Epidermal melanocyte (primary cell): ENCODE results near the gene RHNO1.

Experiments used
- DNase-seq: peaks from one replicate; pipeline ENCODE4 v3.0.0; 2011; ENCODE audit warnings: low spot score; ENCODE audit not compliant: insufficient read length

The RHNO1 gene

DNA sequence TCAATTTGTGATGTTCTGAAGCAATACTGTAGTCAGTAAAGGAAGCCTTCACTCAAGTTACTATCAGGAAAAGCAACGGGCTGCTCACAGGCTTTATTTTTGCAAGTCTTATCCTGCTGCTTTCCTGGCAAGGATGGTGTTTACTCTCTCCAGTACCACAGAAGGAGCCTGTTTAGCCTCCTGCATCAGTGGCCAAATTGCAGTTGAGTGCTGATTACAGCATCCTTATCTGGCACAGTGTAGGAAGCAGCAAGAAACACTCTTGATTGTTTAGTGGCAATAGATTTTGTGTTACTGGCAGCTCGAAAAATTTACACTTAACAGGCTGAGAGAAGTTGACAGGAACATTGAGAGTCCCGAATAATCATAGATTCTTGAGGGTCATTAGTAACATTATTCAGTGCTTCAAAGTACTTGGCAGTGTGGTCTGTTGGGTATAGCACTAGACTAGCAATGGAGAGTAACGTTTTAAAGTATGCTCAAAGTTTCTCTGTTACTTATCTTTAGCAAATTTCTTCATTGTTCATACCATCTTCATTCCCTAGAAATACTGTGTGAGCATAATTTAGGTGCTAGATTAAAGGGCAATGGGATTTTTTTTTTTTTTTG, 25.4 kb downstream of the RHNO1 start:
- DNase-seq = no peak

DNA sequence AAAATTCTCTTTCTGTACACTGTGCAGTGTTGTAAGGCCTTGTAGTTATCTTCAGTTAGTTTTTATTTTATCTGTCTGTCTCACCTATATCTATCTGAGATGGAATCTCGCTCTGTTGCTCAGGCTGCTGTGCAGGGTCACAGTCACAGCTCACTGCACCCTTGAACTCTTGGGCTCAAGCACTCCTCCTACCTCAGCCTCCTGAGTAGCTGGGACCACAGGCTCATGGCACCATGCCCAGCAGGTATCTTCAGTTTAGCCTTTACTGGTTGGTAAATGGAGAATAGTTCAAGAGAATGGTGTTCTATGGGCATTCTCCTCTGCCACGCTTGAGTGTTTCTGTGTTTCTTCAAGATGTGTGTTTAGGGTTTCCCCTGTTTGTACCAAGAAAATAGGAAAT, 27.2 kb downstream of the RHNO1 start:
- no peak for DNase-seq

DNA sequence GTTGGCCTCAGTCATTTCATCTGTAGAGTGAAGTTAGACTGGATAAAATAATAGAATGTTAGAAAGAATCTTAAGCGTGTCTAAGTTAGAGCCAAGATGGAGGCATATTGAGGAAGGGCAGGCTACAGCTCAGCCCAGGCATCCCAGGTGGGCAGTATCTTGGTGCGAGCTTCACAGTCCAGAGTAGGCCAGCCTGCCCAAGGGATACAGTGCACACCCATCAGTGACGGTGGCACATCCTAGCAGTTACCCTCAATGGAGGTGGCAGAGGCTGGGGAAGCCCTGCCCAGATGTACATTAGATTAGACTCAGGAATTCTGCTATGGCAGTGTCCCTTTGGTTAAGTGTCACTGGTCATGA, 35.2 kb downstream of the RHNO1 start:
- no peak for DNase-seq

DNA sequence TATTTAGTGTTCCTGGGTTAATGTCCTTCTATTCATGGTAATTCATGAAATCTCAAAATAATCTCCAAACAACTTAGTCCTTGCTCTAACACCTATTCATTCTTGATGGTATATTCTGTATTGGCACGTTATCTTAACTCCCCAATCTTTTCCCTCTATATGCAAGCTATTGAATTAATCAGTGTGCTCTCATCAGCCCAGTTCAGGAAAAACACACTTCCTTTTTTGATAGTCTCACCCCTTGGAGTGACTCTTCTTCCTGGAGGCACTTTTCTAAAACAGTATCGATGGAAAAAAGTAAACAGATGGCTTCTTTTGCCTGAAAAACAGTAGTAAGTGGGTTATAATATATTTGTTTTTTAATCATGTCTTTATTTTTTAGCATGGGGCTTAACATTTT, 42.2 kb downstream of the RHNO1 start:
- no peak for DNase-seq

DNA sequence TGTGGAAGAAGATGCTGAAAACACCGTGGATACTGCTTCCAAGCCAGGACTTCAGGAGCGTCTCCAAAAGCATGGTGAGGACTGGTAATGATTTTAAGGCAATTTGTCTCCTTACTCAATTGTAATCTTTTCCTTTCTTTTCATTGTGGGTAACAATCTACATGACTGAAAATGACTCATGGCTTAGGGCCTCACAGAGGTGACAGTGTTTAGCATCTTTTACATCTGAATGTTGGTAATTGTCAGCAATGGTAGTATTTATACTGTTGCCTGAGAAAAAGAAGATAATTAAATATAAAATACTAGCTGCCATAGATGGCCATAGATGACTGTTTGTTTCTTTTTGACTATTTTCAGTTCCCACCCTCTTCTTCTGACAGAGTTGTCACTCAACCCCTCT, 45.3 kb downstream of the RHNO1 start:
- no peak for DNase-seq

DNA sequence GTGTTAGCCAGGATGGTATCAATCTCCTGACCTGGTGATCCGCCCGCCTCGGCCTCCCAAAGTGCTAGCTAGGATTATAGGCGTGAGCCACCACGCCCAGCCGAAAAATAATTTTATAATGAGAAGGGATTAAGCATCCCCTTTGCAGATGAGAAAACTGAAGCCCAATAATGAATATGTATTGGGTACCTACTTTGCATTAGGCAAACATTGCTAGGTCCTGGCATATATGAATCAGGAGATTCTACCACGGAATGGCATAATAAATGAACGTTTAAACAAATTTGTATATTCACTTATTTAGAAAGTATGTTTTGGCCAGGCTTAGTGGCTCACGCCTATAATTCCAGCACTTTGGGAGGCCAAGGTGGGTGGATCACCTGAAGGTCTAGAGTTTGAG, 46.0 kb downstream of the RHNO1 start:
- no peak for DNase-seq

DNA sequence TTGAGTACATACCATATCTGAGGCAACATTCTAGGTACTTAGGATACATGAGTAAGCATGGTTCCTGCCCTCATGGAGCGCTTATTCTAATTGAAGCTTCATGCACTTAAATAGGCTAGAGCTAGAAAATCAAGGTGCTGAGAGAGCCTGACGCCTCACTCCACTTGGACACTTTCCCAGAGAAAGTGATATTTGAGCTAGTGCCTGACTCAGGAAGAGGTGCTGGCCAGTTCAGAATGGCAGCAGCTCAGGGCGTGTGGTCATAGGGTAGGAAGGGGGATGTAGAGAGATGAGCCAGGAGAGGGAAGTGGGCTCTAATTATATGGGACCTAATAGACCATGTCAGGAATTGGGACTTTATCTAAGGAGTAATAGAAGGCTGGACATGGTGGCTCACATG, 47.0 kb downstream of the RHNO1 start:
- DNase-seq = no peak

DNA sequence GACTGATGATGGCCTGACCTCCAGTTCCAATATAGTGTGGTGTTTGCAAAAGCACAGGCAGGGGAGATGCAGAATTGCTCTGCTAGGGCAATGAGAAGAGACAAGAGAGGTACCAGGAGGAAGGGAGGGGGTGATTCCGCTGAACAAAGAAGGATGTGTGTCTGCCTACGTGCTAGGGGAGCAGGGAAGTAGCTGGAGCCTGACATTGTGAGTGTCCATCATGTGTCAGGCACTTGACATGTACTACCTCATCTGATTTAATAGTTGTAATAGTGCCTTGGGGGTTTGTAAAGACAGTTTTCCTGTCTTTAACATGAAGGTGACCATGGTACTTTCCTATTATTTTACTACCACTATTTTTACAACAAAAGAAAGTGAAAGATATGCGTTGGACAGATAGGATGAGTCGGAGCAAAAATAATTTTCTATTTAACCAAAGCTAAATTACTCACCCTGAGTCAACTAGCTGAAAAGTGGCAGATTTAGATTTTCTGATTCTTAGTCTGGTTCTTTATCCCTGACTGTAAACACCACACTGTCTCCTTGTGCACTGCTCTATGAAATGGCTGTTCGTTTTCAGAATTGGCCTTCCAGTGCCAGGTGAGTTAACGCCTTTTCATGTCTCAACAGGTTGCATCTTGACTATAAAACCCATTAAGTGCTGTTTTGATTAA, 48.4 kb downstream of the RHNO1 start:
- DNase-seq = no peak

DNA sequence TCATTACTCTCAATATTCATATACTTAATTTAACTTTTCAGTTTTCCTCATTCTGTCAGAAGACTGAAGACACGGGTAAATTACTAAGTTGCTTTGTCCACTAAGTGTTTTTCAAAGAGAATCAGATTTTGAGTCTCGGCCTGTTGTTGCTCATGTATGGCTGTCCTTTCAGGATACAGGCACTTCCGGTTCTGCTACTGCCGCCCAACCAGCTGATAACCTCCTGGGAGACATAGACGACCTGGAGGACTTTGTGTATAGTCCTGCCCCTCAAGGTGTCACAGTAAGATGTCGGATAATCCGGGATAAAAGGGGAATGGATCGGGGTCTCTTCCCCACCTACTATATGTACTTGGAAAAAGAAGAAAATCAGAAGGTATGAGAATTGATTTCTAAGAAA, 53.8 kb downstream of the RHNO1 start:
- no peak for DNase-seq

- no peak for DNase-seq
Measured at GRCh38 chr12:2933586-2933985, 56.6 kb downstream of the RHNO1 start.

- DNase-seq = no peak
Measured at GRCh38 chr12:2934371-2934770, 57.3 kb downstream of the RHNO1 start.

- no peak for DNase-seq
Measured at GRCh38 chr12:2936301-2936700, 59.3 kb downstream of the RHNO1 start.

GRCh38 chr12:2937500-2937899, 60.5 kb downstream of the RHNO1 start:
- DNase-seq = no peak
